ENCODE measurements around the gene GAK.

- TF ChIP-seq CTCF (IDR thresholded peaks at IDR 0.05) (no peak), EP300 (IDR thresholded peaks at IDR 0.05) (no peak)
Measured at GRCh38 chr4:826508-827208, 105.5 kb downstream of the GAK start.

Measured in esophagus muscularis mucosa (tissue), 3 donors.